Measurements from ENCODE around the gene TMEM119.

TMEM119 gene

DNA sequence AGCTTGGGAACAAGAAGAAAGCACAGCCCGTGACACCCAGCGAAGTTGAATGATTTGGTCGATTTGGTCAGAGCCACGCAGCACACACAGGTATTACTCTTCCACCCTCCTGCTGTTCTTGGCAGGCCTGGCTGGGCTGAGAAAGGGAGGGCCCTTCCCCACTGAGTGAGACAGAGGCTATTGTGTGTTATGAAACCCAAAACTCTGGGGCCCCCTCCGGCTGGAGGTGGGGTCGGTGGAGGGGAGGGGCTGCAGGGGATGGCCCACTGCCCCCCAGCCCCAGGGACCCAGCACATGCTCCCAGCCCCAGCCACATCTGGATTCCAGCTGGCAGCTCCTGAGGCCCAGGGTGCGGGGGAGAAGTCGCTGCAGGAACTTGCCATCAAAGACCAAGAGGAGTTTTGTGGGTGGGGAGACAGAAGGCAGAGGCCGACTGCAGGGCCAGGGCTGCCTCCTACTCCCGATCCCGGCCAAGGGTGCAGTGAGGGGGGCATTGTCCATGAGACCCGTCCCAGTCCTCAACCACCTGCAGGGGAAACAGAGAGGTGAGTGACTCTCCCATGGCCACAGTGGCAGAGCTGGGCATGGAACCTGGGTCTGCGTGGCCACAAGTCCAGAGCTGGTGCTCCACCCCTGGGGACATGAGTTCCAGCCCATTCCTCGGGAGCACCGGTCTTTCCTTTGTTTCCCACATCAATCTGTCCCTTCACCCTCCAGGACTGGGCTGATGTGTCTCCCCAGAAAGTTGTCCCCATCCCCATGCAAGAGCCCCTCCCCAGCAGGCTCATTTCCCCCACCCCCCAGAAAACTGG lies 8.7 kb downstream of the TMEM119 start:
- Mint-ChIP-seq H3K9me3 (no peaks in the 10 kb centered on the region), H3K27ac (no peak overlapping the region), H3K36me3 (no peaks in the 10 kb centered on the region), H3K4me3 (no peak overlapping the region), H3K4me1 (no peaks in the 10 kb centered on the region)
- DNase-seq (ENCODE audit: low spot score in 2 of 2) (no peak), ATAC-seq (no peak)

DNA sequence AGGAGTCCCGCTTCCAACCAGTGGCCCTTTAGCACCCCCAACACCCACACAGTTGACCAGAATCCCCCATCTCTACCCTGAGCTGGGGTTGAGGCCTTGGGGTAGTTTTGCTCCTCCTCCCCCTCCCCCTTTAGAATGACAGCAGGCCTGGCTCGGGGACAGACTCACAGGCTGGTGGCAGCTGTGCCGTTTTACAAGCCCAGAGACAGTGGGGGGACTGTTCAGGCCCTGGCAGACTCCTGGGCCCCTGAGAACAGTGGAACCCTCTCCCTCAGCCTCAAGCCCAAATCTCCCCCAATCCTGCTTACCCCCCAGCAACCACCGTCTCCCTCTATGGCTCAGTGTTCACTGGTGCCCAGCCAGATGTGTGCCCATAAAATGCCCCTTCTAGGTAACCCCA lies 10.1 kb downstream of the TMEM119 start:
- no peaks in the 10 kb centered on the region for H3K36me3 Mint-ChIP-seq
- no peak overlapping the region for H3K27ac Mint-ChIP-seq
- no peak overlapping the region for H3K4me3 Mint-ChIP-seq
- no peaks in the 10 kb centered on the region for H3K4me1 Mint-ChIP-seq
- DNase-seq (ENCODE audit: low spot score in 2 of 2): no peak
- no peak for ATAC-seq
- H3K9me3 Mint-ChIP-seq: no peaks in the 10 kb centered on the region

DNA sequence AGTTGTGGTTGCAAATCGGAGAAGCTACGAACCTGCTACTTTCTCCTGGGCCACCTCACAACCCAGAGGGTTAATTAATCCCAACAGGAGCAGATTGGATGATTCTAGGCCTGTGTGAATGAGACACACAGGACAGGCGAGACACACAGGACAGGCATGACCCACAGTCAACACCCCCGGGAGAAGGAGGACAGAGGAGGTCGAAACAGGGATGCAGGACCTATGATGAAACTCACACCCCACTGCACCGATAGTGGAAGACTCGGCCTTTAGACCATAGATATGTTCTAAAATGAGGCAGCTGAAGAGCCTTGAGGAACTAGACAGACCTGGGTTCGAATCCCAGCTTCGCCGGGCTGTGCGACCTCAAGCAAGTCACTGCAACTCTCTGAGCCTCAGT lies 11.6 kb downstream of the TMEM119 start:
- Mint-ChIP-seq H3K27ac (no peak overlapping the region), H3K9me3 (no peaks in the 10 kb centered on the region), H3K4me1 (no peaks in the 10 kb centered on the region), H3K36me3 (no peaks in the 10 kb centered on the region), H3K4me3 (no peak overlapping the region)
- no peak for DNase-seq (ENCODE audit: low spot score in 2 of 2)
- ATAC-seq: no peak

DNA sequence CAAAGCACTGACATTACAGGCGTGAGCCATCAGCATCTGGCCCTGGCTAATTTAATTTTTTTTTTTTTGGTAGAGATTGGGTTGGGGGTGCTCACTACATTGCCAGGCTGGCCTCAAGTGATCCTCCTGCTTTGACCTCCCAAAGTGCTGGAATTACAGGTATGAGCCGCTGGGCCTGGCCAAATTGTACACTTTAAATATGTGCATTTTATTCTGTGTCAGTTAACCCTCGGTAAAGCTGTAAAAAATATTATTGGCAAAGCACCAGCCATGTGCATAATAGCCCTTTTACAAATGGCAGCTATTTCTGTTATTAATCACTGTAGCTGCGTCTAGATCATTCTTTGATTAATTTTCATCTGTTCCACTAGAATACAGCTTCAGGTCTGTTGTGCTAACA lies 12.0 kb downstream of the TMEM119 start:
- no peak for ATAC-seq
- H3K9me3 Mint-ChIP-seq: no peaks in the 10 kb centered on the region
- no peaks in the 10 kb centered on the region for H3K4me1 Mint-ChIP-seq
- no peaks in the 10 kb centered on the region for H3K36me3 Mint-ChIP-seq
- no peak for DNase-seq (ENCODE audit: low spot score in 2 of 2)
- H3K4me3 Mint-ChIP-seq: no peak overlapping the region
- no peak overlapping the region for H3K27ac Mint-ChIP-seq

DNA sequence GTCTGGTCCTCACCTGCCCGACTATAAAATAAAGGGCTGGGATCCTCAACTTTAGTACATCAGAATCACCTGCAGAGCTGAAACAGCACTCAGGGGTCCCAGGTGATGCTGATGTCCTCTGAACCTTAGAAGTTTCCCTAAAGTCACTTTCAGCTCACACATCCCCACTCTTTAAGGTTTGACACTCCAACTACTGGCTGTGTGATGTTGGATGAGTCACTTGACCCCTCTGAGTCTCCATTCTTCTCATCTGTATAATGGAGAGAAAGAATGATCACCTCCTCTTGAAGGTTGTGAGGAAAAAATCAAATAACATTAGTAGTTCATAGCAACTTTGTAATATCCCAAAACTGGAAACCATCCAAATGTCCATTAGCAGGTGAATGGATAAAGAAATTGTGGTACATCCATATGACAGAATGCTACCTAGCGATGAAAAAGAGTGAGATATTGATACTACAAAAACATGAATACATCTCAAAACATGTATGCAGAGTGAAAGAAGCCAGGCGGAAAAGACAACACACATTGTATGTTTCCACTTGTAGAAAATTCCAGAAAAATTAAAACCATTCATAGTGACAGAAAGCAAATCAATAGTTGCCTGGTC lies 13.3 kb downstream of the TMEM119 start:
- Mint-ChIP-seq H3K9me3 (no peaks in the 10 kb centered on the region), H3K27ac (no peak overlapping the region), H3K4me1 (peaks cover under 1% of the 10 kb centered on the region), H3K4me3 (no peak overlapping the region), H3K36me3 (no peaks in the 10 kb centered on the region)
- no peak for DNase-seq (ENCODE audit: low spot score in 2 of 2)
- no peak for ATAC-seq

DNA sequence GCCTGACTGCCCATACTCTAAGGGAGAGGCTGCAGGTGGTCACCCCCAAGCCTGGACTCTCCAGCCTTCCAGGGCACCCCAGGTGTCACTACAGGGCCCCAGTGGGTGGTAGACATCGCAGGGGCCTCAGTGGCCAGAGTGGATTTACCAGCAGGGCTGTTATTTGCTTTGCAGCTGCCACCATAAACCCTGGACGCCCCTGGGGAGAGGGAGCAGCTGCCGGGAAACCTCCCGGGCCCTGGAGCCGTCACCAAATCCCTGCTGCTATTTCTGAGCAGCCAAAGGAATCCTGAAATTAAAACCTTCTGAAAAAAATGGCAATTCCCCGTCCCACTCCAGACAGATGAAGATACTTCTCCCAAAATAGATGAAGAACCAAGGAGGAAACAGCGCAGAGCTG lies 13.9 kb downstream of the TMEM119 start:
- no peak overlapping the region for H3K4me3 Mint-ChIP-seq
- peaks cover 6% of the 10 kb centered on the region for H3K4me1 Mint-ChIP-seq
- ATAC-seq: no peak
- H3K36me3 Mint-ChIP-seq: peaks cover 4% of the 10 kb centered on the region
- H3K27ac Mint-ChIP-seq: no peak overlapping the region
- peaks cover 2% of the 10 kb centered on the region for H3K9me3 Mint-ChIP-seq
- no peak for DNase-seq (ENCODE audit: low spot score in 2 of 2)

DNA sequence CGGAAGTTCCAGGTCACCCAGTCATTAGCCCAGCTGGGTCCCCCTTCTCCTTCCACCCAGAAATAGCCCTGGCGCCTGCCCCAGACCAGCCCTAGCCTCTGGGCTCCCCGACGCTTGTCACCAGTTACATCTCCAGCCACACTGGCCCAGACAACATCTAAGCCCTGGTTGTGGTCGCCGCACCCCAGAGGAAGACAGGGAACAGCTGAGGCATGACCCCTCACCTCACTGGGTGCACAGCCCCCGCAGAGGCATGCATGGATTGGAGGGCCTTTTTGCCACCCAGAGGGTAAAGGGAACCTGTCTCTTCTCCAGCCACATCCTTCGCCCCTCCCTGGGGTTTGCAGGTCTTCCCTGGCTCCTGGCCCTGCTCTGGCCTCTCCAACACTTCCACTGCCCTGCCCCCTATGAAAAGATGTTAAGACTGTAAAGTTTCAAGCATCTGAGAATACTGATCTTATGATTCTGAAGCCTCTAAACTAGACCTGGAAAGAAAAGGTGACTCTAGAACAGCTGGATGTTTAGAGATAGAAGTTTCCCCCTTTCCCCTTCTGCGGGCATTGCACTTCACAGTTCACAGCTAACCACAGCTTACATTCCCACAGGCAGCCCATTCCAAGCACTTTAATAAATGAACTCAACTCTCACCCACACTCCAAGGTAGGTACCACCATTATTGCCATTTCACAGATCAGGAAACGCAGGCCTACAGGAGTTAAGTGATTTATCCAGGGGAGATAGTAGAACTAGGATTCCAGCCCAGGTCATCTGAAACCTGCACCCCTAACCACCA lies 14.7 kb downstream of the TMEM119 start:
- H3K4me3 Mint-ChIP-seq: no peak overlapping the region
- H3K4me1 Mint-ChIP-seq: peaks cover 12% of the 10 kb centered on the region
- peak overlapping the region; percentile 21 for H3K27ac Mint-ChIP-seq
- peaks cover 8% of the 10 kb centered on the region for H3K9me3 Mint-ChIP-seq
- H3K36me3 Mint-ChIP-seq: peaks cover 12% of the 10 kb centered on the region
- DNase-seq (ENCODE audit: low spot score in 2 of 2) (no peak), ATAC-seq (no peak)

GRCh38 chr12:108582509-108582908 lies 15.4 kb downstream of the TMEM119 start:
- Mint-ChIP-seq H3K36me3 (peaks cover 13% of the 10 kb centered on the region), H3K27ac (no peak overlapping the region), H3K4me3 (no peak overlapping the region), H3K9me3 (peaks cover 8% of the 10 kb centered on the region), H3K4me1 (peaks cover 12% of the 10 kb centered on the region)
- ATAC-seq: no peak
- no peak for DNase-seq (ENCODE audit: low spot score in 2 of 2)

DNA sequence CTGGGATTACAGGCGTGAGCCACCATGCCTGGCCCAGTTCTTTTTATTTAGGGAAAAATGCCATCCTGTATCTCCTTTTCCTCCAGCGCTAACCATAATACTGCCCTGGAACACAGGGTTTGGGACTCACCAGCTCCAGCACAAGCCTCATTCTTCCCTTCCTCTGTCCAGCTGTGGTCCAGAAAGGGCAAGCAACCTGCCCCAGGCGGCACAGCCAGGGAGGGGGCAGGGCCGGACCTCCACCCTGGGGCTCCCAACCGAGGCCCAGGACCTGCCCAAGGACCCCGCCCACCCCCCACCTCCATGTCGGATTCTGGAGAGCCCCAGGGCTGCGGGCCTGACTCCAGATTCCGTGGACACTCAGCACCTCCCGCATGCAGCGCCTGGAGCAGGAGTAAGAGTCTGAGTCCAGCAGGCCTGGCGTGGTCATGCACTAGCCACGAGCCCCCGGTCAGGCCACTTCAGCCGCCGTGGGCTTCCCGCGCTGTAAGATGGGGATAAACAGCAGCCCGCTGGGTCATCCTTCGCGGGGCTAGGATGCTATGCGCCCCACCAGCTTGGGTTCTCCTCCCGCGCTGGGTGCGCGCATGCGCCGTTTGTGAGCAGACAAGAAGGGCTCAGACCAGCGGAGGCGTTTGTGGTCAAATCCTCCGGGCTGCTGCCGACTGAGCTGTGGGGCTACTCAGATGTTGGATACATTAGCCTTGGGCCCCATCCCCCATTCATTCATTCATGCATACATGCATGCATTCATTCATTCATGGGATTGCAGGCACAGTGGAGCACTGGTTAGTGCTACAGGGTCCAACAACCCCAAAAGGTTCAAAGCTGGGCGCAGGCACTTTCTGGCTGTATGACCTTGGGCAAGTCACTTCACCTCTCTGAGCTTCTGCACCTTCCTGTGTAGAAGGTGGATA lies 16.3 kb downstream of the TMEM119 start:
- Mint-ChIP-seq H3K4me1 (peaks cover 12% of the 10 kb centered on the region), H3K27ac (no peak overlapping the region), H3K36me3 (peaks cover 13% of the 10 kb centered on the region), H3K4me3 (no peak overlapping the region), H3K9me3 (peaks cover 8% of the 10 kb centered on the region)
- ATAC-seq (no peak), DNase-seq (ENCODE audit: low spot score in 2 of 2) (no peak)

DNA sequence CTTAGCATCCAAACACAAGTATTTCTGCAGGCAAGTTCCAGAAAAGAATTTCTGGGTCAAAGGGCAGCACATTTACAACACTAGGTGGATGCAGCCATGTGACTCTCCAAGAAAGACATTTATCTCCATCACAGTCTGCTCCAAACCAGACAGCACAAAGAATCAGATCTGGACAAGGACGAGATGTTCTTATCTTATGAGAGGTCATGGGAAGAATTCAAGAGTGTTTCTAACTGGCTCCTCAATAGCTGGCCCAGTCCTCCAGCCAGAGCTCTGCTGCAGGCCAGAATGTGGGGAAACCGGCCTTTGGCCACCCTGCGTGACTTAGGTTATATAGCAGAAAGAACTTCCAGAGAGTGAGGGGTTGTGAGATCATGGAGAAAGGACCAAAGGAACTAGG lies 17.4 kb downstream of the TMEM119 start:
- H3K9me3 Mint-ChIP-seq: peaks cover 8% of the 10 kb centered on the region
- no peak overlapping the region for H3K4me3 Mint-ChIP-seq
- H3K27ac Mint-ChIP-seq: no peak overlapping the region
- H3K36me3 Mint-ChIP-seq: peaks cover 13% of the 10 kb centered on the region
- peaks cover 12% of the 10 kb centered on the region for H3K4me1 Mint-ChIP-seq
- ATAC-seq: no peak
- no peak for DNase-seq (ENCODE audit: low spot score in 2 of 2)

DNA sequence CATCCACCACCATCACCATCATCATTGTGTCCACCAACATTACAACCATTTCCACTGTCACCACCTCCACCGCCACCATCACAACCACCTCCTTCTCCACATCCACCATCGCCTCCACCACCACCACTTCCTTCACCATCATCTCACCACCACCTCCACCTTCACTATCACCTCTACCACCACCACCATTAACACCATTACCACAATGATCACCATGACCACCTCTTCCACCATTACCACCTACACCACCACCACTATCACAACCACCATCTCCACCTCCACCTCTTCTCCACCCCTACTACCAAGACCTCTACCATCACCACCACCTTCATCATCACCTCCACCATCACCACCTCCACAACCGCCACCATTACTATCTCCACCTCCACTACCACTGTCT lies 19.1 kb downstream of the TMEM119 start:
- no peak for ATAC-seq
- Mint-ChIP-seq H3K4me1 (peaks cover 20% of the 10 kb centered on the region), H3K4me3 (no peak overlapping the region), H3K9me3 (peaks cover 8% of the 10 kb centered on the region), H3K36me3 (peaks cover 13% of the 10 kb centered on the region), H3K27ac (peak overlapping the region; percentile 93)
- DNase-seq (ENCODE audit: low spot score in 2 of 2): no peak

DNA sequence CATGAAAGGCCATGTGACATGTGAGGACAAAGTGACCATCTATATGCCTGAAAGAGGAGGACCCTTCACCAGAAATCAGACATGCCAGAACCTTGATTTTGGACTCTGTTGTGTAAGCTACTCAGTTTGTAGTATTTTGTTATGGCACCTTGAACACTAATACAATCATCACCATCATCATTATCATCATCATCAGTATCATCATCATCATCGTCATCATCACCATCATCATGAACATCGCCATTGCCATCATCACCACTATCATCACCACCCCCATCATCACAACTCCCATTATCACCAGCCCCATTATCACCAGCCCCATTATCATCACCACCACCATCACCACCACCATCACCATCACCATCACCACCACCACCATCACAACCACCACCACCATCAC lies 19.6 kb downstream of the TMEM119 start:
- peaks cover 8% of the 10 kb centered on the region for H3K9me3 Mint-ChIP-seq
- DNase-seq (ENCODE audit: low spot score in 2 of 2) (no peak), ATAC-seq (no peak)
- H3K27ac Mint-ChIP-seq: peak overlapping the region; percentile 93
- H3K4me3 Mint-ChIP-seq: no peak overlapping the region
- peaks cover 13% of the 10 kb centered on the region for H3K36me3 Mint-ChIP-seq
- H3K4me1 Mint-ChIP-seq: peaks cover 20% of the 10 kb centered on the region

DNA sequence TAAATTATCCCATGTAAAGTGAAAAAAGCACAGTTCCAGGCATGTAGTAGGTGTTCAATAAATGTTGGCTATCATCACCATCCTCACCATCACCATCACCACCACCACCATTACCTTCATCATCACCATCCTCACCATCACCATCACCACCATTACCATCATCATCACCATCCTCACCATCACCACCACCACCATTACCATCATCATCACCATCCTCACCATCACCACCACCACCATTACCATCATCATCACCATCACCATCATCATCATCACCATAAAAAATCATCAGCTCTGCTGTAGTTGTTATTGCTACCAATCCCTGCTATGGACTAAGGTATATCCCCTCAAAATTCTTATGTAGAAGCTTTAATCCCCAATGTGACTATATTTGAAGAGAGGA lies 20.4 kb downstream of the TMEM119 start:
- Mint-ChIP-seq H3K4me3 (no peak overlapping the region), H3K9me3 (peaks cover 8% of the 10 kb centered on the region), H3K36me3 (peaks cover 13% of the 10 kb centered on the region), H3K4me1 (peaks cover 26% of the 10 kb centered on the region), H3K27ac (no peak overlapping the region)
- ATAC-seq (no peak), DNase-seq (ENCODE audit: low spot score in 2 of 2) (no peak)

GRCh38 chr12:108576660-108577234 lies 21.1 kb downstream of the TMEM119 start:
- DNase-seq (ENCODE audit: low spot score in 2 of 2) (no peak), ATAC-seq (no peak)
- no peak overlapping the region for H3K4me3 Mint-ChIP-seq
- peaks cover 8% of the 10 kb centered on the region for H3K9me3 Mint-ChIP-seq
- H3K36me3 Mint-ChIP-seq: peaks cover 13% of the 10 kb centered on the region
- H3K27ac Mint-ChIP-seq: no peak overlapping the region
- peaks cover 33% of the 10 kb centered on the region for H3K4me1 Mint-ChIP-seq

All from stimulated activated effector memory CD8-positive, alpha-beta T cell treated with anti-CD3 and anti-CD28 coated beads, Interleukin-12 subunit alpha, Interleukin-12 subunit beta, amount 100 ng/mL, for 72 hours (primary cell).